Activated B cell treated with CpG ODN at 0.5 μM for 24 hours (primary cell): ENCODE results near the gene CDKAL1. TPM values are rescaled to one million over a fixed set of nuclear protein-coding genes. Genes with fewer than 3 reads are reported as not detected.
"Not testable (repeated sequence)": the region's sequence is repeated elsewhere in the genome, so short reads cannot be mapped to it uniquely, and the experiment has no call there.

Experiments
- ATAC-seq: fragments of 200-7000 bp; cut with Tn5 transposase; one replicate; pipeline ENCODE4 v1.10.0; 2021; ENCODE audit warnings: low read depth, mild to moderate bottlenecking, moderate library complexity
- CTCF ChIA-PET: fragments of 350-600 bp; sonication (Branson Sonifier 250); formaldehyde crosslinking; loops from one replicate; lab custom pipeline; 2021; ENCODE audit warnings: antibody characterized with exemption; lab: Charles Lee
- POLR2A ChIA-PET: fragments of 350-600 bp; sonication (Branson Sonifier 250); formaldehyde crosslinking; loops from one replicate; lab custom pipeline; 2021; ENCODE audit warnings: antibody characterized with exemption; lab: Charles Lee
- DNase-seq: peaks from one replicate; pipeline ENCODE4 v3.0.0; 2022
- H3K27ac Mint-ChIP-seq: one replicate; pipeline ENCODE4 v1.8.0; 2020; ENCODE audit warnings: mixed read lengths
- H3K27me3 Mint-ChIP-seq: one replicate; pipeline ENCODE4 v1.8.0; 2021; ENCODE audit warnings: mixed read lengths
- H3K36me3 Mint-ChIP-seq: one replicate; pipeline ENCODE4 v1.8.0; 2021; ENCODE audit warnings: low read depth, mixed read lengths
- H3K4me1 Mint-ChIP-seq: one replicate; pipeline ENCODE4 v1.8.0; 2021; ENCODE audit warnings: mixed read lengths
- H3K4me3 Mint-ChIP-seq: one replicate; pipeline ENCODE4 v1.8.0; 2020; ENCODE audit warnings: mild to moderate bottlenecking, mixed read lengths
- H3K9me3 Mint-ChIP-seq: one replicate; pipeline ENCODE4 v1.8.0; 2020; ENCODE audit warnings: mixed read lengths
- intact Hi-C: fragments of 100-400 bp; cut with micrococcal nuclease; formaldehyde crosslinking; loops from one replicate; pipeline ENCODE4 v1.15.1; 2024
- total RNA-seq: library from RNA; stranded (reverse); gene quantifications from 2 replicates; pipeline ENCODE4 v1.2.3, GENCODE V29; 2022
- TF ChIP-seq, protein P1 (sequence below): fragments of 200-600 bp; IDR thresholded peaks from one replicate; pipeline ENCODE4 v1.8.0; 2022; ENCODE audit warnings: antibody characterized with exemption, mild to moderate bottlenecking

CDKAL1 gene
- total RNA-seq, 1 donor from 2014 or later = 31.9 TPM

DNA sequence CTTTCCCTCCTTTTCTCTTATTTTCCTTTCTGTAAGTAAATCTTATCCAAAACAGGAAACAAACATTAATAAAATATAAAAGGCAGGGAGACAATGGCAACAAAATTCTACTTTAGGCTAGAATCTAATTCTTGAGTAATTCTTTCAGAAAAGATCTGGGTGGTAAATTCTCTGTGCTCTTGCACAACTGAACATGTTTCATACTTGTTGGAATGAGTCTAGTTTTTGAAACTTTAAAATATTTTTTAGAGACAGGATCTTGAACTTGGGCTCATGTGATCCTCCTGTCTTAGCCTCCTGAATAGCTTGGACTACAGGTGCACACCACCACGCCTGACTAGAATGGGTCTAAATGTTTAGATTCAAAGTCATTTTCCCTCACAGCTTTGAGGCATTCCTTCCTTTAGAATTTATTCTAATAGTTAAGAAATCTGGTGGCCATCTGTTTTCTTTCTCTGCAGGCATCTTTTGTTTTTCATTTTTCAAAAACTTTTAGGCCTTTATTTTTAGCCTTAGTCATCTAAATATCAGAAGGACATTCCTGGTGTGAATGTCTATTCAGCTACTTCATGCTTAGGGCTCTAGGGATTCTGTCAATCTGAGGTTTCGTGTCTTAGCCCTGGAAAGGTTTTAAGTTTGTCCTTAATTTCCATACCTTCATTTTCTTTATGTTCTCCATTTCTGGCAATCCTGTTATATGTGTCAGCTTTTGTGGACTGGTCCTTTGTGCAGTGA, 76.5 kb downstream of the CDKAL1 start:
- Mint-ChIP-seq H3K36me3 (peaks cover 22% of the 10 kb centered on the region), H3K9me3 (peaks cover 3% of the 10 kb centered on the region), H3K4me3 (no peak overlapping the region), H3K27me3 (no peaks in the 10 kb centered on the region), H3K4me1 (peaks cover 14% of the 10 kb centered on the region), H3K27ac (no peak overlapping the region)
- DNase-seq = no peak
- ChIA-PET CTCF (interaction anchor here (0.7 kb wide), 1 partner anchor 504 kb away, joined by 3 read pairs; no protein-coding TSS in a partner anchor), POLR2A (no interaction called here)
- no peak for ATAC-seq
- intact Hi-C loops = no loop called here
- TF ChIP-seq, protein P1, sequence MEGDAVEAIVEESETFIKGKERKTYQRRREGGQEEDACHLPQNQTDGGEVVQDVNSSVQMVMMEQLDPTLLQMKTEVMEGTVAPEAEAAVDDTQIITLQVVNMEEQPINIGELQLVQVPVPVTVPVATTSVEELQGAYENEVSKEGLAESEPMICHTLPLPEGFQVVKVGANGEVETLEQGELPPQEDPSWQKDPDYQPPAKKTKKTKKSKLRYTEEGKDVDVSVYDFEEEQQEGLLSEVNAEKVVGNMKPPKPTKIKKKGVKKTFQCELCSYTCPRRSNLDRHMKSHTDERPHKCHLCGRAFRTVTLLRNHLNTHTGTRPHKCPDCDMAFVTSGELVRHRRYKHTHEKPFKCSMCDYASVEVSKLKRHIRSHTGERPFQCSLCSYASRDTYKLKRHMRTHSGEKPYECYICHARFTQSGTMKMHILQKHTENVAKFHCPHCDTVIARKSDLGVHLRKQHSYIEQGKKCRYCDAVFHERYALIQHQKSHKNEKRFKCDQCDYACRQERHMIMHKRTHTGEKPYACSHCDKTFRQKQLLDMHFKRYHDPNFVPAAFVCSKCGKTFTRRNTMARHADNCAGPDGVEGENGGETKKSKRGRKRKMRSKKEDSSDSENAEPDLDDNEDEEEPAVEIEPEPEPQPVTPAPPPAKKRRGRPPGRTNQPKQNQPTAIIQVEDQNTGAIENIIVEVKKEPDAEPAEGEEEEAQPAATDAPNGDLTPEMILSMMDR = no peak

- H3K4me3 Mint-ChIP-seq, H3K27me3 Mint-ChIP-seq, CTCF ChIA-PET, POLR2A ChIA-PET, DNase-seq, H3K27ac Mint-ChIP-seq, ATAC-seq, H3K4me1 Mint-ChIP-seq, H3K9me3 Mint-ChIP-seq, intact Hi-C loops: not testable (repeated sequence)
- peaks cover 17% of the 10 kb centered on the region for H3K36me3 Mint-ChIP-seq
These were observed 83.3 kb downstream of the CDKAL1 start for GRCh38 chr6:20617537-20617936.

DNA sequence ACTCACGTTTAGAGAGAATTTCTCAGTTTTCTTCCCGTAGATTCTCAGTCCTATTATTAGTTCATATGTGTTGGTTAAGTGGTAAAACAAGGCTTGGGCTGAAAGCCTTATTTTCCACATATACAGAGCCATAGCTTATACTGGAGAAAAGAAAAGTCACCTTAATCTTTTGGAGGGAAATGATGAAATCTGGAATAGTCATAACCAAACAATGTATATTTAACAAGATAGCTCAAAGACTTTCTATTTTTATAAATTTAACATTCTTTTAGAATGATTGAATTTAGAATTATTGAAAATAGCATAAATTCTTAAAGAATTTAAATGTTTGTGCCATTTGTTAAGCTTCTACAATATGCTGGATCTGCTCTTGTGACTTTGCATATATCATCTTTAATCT, 85.8 kb downstream of the CDKAL1 start:
- no peaks in the 10 kb centered on the region for H3K9me3 Mint-ChIP-seq
- ATAC-seq (no peak), DNase-seq (no peak)
- CTCF ChIA-PET = interaction anchor here (0.7 kb wide), 1 partner anchor 447 kb away, joined by 3 read pairs; no protein-coding TSS in a partner anchor
- POLR2A ChIA-PET = no interaction called here
- TF ChIP-seq, protein P1 = no peak
- no peaks in the 10 kb centered on the region for H3K27me3 Mint-ChIP-seq
- no peak overlapping the region for H3K4me3 Mint-ChIP-seq
- H3K27ac Mint-ChIP-seq = no peak overlapping the region
- peaks cover 12% of the 10 kb centered on the region for H3K4me1 Mint-ChIP-seq
- peaks cover 17% of the 10 kb centered on the region for H3K36me3 Mint-ChIP-seq
- intact Hi-C loops = no loop called here

GRCh38 chr6:20623761-20624160, 89.5 kb downstream of the CDKAL1 start:
- H3K27me3 Mint-ChIP-seq = no peaks in the 10 kb centered on the region
- TF ChIP-seq, protein P1 = no peak
- no peak overlapping the region for H3K27ac Mint-ChIP-seq
- DNase-seq (no peak), ATAC-seq (no peak)
- no peak overlapping the region for H3K4me3 Mint-ChIP-seq
- POLR2A ChIA-PET = no interaction called here
- H3K4me1 Mint-ChIP-seq = peaks cover 10% of the 10 kb centered on the region
- intact Hi-C loops = no loop called here
- CTCF ChIA-PET = no interaction called here
- peaks cover 11% of the 10 kb centered on the region for H3K36me3 Mint-ChIP-seq
- H3K9me3 Mint-ChIP-seq = no peaks in the 10 kb centered on the region

DNA sequence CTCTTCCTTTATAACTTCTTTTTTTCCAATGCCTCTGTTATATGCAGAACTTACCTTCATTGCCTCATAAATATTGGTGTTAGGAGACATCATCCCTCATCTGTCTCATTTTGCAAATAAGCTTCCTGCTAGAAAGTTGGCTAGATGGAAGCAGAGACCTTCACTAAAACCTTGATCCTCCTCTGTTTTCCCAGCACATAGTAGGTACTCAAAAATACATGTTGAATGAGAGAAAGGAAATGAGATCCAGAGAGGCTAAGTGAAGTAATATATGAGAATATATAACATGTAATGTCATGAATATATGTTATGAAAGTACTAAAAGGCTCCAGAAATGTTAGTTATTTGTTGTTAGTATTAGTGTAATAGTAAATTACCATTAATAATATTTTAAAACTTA, 91.9 kb downstream of the CDKAL1 start:
- CTCF ChIA-PET = no interaction called here
- Mint-ChIP-seq H3K4me1 (peaks cover 17% of the 10 kb centered on the region), H3K27ac (no peak overlapping the region), H3K36me3 (peaks cover 13% of the 10 kb centered on the region), H3K4me3 (no peak overlapping the region), H3K27me3 (no peaks in the 10 kb centered on the region), H3K9me3 (no peaks in the 10 kb centered on the region)
- DNase-seq (no peak), ATAC-seq (no peak)
- POLR2A ChIA-PET = no interaction called here
- TF ChIP-seq, protein P1 = no peak
- intact Hi-C loops = no loop called here
